Neural cell (in vitro differentiated cells): ENCODE data around the gene USP13. TPM values are rescaled to one million over a fixed set of nuclear protein-coding genes. Genes with fewer than 3 reads are reported as not detected.

Source experiments
- H2AFZ ChIP-seq: fragments of 200-600, 300-800 bp; sonication (generic), shearing (Covaris generic); 2 replicates; pipeline ENCODE4 v1.6.0; 2014; ENCODE audit warnings: low read depth, mild to moderate bottlenecking, antibody characterized with exemption, low read length, moderate library complexity
- H3F3A ChIP-seq: fragments of 200-600 bp; shearing (Covaris generic); 2 replicates; pipeline ENCODE4 v1.6.1; 2016; ENCODE audit warnings: mild to moderate bottlenecking, moderate library complexity, mixed read lengths, antibody characterized with exemption, low read length; ENCODE audit not compliant: insufficient read depth, poor library complexity, severe bottlenecking
- H3K27ac ChIP-seq: fragments of 200-600, 300-800 bp; sonication (generic), shearing (Covaris generic); 2 replicates; pipeline ENCODE4 v1.5.1; 2014; ENCODE audit warnings: mild to moderate bottlenecking, low read length, moderate library complexity
- H3K27me3 ChIP-seq: fragments of 300-800, 200-600 bp; sonication (generic), shearing (Covaris generic); 2 replicates; pipeline ENCODE4 v1.6.0; 2014; ENCODE audit warnings: mild to moderate bottlenecking, low read depth, low read length, moderate library complexity; ENCODE audit not compliant: insufficient read depth
- H3K36me3 ChIP-seq: fragments of 300-800, 200-600 bp; sonication (generic), shearing (Covaris generic); 2 replicates; pipeline ENCODE4 v1.5.1; 2014; ENCODE audit warnings: mild to moderate bottlenecking, antibody characterized with exemption, low read length, moderate library complexity; ENCODE audit not compliant: insufficient read depth
- H3K4me2 ChIP-seq: fragments of 300-800, 200-600 bp; sonication (generic), shearing (Covaris generic); 2 replicates; pipeline ENCODE4 v1.6.0; 2014; ENCODE audit warnings: mild to moderate bottlenecking, low read length
- H3K4me3 ChIP-seq: fragments of 300-800, 200-600 bp; sonication (generic), shearing (Covaris generic); 2 replicates; pipeline ENCODE4 v1.5.1; 2014; ENCODE audit warnings: mild to moderate bottlenecking, low read length, moderate library complexity
- H3K79me2 ChIP-seq: fragments of 200-600 bp; shearing (Covaris generic); replicated peaks from 2 replicates; pipeline ENCODE4 v1.6.0; 2014; ENCODE audit warnings: mild to moderate bottlenecking, low read length, moderate library complexity; ENCODE audit not compliant: insufficient read depth
- H3K9ac ChIP-seq: fragments of 300-800, 200-600 bp; sonication (generic), shearing (Covaris generic); 2 replicates; pipeline ENCODE4 v1.6.1; 2016; ENCODE audit warnings: mild to moderate bottlenecking, low read length, mixed read lengths
- H3K9me2 ChIP-seq: fragments of 200-600 bp; shearing (Covaris generic); 2 replicates; pipeline ENCODE4 v1.6.1; 2016; ENCODE audit warnings: mild to moderate bottlenecking, low read length, mixed read lengths; ENCODE audit not compliant: insufficient read depth
- H3K9me3 ChIP-seq: fragments of 200-600, 300-800 bp; sonication (generic), shearing (Covaris generic); 2 replicates; pipeline ENCODE4 v1.6.1; 2016; ENCODE audit warnings: mild to moderate bottlenecking, mixed run types, low read length, moderate library complexity, mixed read lengths
- H4K20me1 ChIP-seq: fragments of 200-600 bp; shearing (Covaris generic); 2 replicates; pipeline ENCODE4 v1.6.1; 2016; ENCODE audit warnings: mild to moderate bottlenecking, mixed run types; ENCODE audit not compliant: insufficient read depth
- EP300 ChIP-seq: fragments of 450-650 bp; conservative IDR thresholded peaks from 2 replicates; pipeline ENCODE4 v1.6.1; 2014; ENCODE audit warnings: antibody characterized with exemption, mild to moderate bottlenecking, moderate library complexity; ENCODE audit not compliant: poor library complexity, severe bottlenecking
- EZH2 ChIP-seq: fragments of 200-600, 300-800 bp; shearing (Covaris generic), sonication (generic); IDR thresholded peaks from 2 replicates; pipeline ENCODE4 v1.6.1; 2014; ENCODE audit warnings: antibody characterized with exemption, low read length, borderline replicate concordance, mild to moderate bottlenecking; ENCODE audit not compliant: insufficient read depth, poor library complexity, severe bottlenecking
- MXI1 ChIP-seq: fragments of 450-650 bp; conservative IDR thresholded peaks from 2 replicates; pipeline ENCODE4 v1.6.1; 2014; ENCODE audit warnings: antibody characterized with exemption, mild to moderate bottlenecking; ENCODE audit not compliant: poor library complexity, severe bottlenecking
- POLR2AphosphoS5 ChIP-seq: IDR thresholded peaks from 2 replicates; pipeline ENCODE4 v1.6.1; 2012
- RAD21 ChIP-seq: fragments of 450-650 bp; conservative IDR thresholded peaks from 2 replicates; pipeline ENCODE4 v1.6.1; 2014; ENCODE audit warnings: antibody characterized with exemption, mild to moderate bottlenecking, moderate library complexity
- REST ChIP-seq: IDR thresholded peaks from 2 replicates; pipeline ENCODE4 v1.6.1; 2012; ENCODE audit warnings: borderline replicate concordance
- SMC3 ChIP-seq: fragments of 450-650 bp; conservative IDR thresholded peaks from 2 replicates; pipeline ENCODE4 v1.6.1; 2014; ENCODE audit warnings: antibody characterized with exemption, mild to moderate bottlenecking, moderate library complexity; ENCODE audit not compliant: poor library complexity
- TAF1 ChIP-seq: IDR thresholded peaks from 2 replicates; pipeline ENCODE4 v1.6.1; 2012; ENCODE audit warnings: low read depth
- polyA plus RNA-seq: library from polyadenylated mRNA; depleted of rRNA; stranded (reverse); fragments of >200 nt; gene quantifications from 2 replicates; pipeline ENCODE4 v1.2.3, GENCODE V29; 2014
- TF ChIP-seq, protein P1 (sequence below): fragments of 450-650 bp; IDR thresholded peaks from 2 replicates; pipeline ENCODE4 v1.5.1; 2014; ENCODE audit warnings: antibody characterized with exemption, mild to moderate bottlenecking, moderate library complexity; ENCODE audit not compliant: poor library complexity, severe bottlenecking

USP13 gene
- polyA plus RNA-seq, 1 donor from 2014 or later = 3.8 TPM

DNA sequence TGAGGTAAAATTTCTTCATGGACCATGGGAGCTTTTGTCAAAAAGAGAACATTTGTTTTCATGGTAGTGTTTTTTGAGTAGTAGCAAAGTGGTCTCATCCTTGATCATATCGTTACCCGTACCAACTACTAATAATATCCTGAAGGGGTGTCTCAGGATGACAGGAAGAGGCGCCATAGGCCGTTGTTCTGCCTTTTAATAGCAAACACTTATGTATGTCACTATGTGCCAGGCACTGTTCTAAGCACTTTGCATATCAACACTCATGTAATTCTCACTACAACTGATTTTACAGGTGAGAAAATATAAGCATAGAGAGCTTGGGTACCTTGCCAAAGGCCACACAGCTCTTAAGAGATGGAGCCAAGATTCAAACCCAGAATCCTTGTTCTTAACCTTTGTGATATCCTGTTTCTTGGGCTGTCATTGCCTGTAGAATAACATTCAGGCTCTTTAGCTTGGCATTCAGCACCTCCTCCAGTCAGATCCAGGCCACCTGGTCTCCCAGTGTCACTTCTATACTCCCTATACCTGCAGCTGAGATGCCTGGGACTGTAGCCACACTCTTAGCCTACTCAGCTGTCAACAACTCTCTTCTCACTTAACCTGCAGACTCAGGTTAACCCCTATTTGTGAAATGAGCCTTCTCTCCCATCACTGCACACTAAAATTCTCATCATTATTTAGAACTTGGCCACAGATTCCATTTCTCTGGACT is 113.7 kb downstream of the USP13 start:
- TF ChIP-seq EP300 = no peak
- no peak for TF ChIP-seq SMC3
- no peak for TF ChIP-seq POLR2AphosphoS5
- TF ChIP-seq RAD21 = no peak
- TF ChIP-seq TAF1 = no peak
- TF ChIP-seq, protein P1, sequence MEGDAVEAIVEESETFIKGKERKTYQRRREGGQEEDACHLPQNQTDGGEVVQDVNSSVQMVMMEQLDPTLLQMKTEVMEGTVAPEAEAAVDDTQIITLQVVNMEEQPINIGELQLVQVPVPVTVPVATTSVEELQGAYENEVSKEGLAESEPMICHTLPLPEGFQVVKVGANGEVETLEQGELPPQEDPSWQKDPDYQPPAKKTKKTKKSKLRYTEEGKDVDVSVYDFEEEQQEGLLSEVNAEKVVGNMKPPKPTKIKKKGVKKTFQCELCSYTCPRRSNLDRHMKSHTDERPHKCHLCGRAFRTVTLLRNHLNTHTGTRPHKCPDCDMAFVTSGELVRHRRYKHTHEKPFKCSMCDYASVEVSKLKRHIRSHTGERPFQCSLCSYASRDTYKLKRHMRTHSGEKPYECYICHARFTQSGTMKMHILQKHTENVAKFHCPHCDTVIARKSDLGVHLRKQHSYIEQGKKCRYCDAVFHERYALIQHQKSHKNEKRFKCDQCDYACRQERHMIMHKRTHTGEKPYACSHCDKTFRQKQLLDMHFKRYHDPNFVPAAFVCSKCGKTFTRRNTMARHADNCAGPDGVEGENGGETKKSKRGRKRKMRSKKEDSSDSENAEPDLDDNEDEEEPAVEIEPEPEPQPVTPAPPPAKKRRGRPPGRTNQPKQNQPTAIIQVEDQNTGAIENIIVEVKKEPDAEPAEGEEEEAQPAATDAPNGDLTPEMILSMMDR = no peak
- TF ChIP-seq EZH2 = no peak
- no peak for TF ChIP-seq MXI1
- TF ChIP-seq REST = no peak
- H3K9me2 ChIP-seq = no peaks in the 10 kb centered on the region

DNA sequence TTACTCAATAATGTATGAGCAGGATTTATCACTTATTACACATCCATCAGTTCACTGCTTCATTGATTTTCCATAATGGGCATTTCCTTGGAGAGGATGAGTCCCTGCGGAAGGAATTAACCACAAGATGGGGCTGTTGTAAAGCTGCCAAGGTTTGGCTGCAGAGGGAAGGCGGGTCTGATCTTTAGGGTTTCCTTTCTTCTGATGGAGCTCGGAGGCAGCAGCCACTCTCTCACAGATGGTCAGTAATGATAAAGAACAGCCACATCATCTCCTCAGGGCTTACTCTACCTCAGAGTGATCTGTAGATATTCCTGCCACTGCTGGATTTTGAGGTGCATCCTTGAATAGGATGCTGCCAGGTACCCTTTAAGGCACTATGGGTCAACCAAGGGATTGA is 115.2 kb downstream of the USP13 start:
- Histone ChIP-seq H3K79me2 (no peaks in the 10 kb centered on the region), H2AFZ (no peak overlapping the region), H3K4me2 (no peak overlapping the region)

More for the DNA sequence above, 113.7 kb downstream of the USP13 start:
- Histone ChIP-seq H3F3A (no peaks in the 10 kb centered on the region), H3K9ac (no peak overlapping the region), H3K4me2 (no peak overlapping the region), H3K79me2 (no peaks in the 10 kb centered on the region), H4K20me1 (no peaks in the 10 kb centered on the region), H3K4me3 (no peak overlapping the region), H3K9me3 (no peaks in the 10 kb centered on the region), H3K27me3 (no peaks in the 10 kb centered on the region), H2AFZ (no peak overlapping the region), H3K36me3 (no peaks in the 10 kb centered on the region), H3K27ac (no peak overlapping the region)

More for the DNA sequence above, 115.2 kb downstream of the USP13 start:
- H3K9ac ChIP-seq = no peak overlapping the region
- H4K20me1 ChIP-seq = no peaks in the 10 kb centered on the region
- H3F3A ChIP-seq = no peaks in the 10 kb centered on the region
- H3K9me3 ChIP-seq = no peaks in the 10 kb centered on the region
- H3K9me2 ChIP-seq = no peaks in the 10 kb centered on the region
- no peak overlapping the region for H3K4me3 ChIP-seq
- no peaks in the 10 kb centered on the region for H3K36me3 ChIP-seq
- no peaks in the 10 kb centered on the region for H3K27me3 ChIP-seq
- H3K27ac ChIP-seq = no peak overlapping the region
- TF ChIP-seq MXI1 = no peak
- TF ChIP-seq SMC3 = peak; percentile 66
- TF ChIP-seq RAD21 = peak; percentile 66
- TF ChIP-seq EZH2 = no peak
- TF ChIP-seq REST = no peak
- TF ChIP-seq TAF1 = no peak
- TF ChIP-seq, protein P1 = peak; percentile 62
- TF ChIP-seq EP300 = no peak
